Rectal smooth muscle tissue (tissue), 1 donor: ENCODE data around the gene DCLRE1B.

Source experiments
- H3K27ac ChIP-seq: one replicate; pipeline ENCODE4 v1.7.0; 2013; ENCODE audit warnings: low read depth, low read length, inconsistent platforms
- H3K27me3 ChIP-seq: one replicate; pipeline ENCODE4 v1.7.0; 2013; ENCODE audit warnings: low read length; ENCODE audit not compliant: control insufficient read depth, insufficient read depth
- H3K36me3 ChIP-seq: one replicate; pipeline ENCODE4 v1.7.0; 2013; ENCODE audit warnings: low read length; ENCODE audit not compliant: control insufficient read depth, insufficient read depth
- H3K4me1 ChIP-seq: one replicate; pipeline ENCODE4 v1.7.0; 2013; ENCODE audit warnings: low read length; ENCODE audit not compliant: control insufficient read depth, insufficient read depth
- H3K4me3 ChIP-seq: one replicate; pipeline ENCODE4 v1.7.0; 2013; ENCODE audit warnings: low read length
- H3K9ac ChIP-seq: one replicate; pipeline ENCODE4 v1.7.0; 2013; ENCODE audit warnings: low read length

DCLRE1B gene

DNA sequence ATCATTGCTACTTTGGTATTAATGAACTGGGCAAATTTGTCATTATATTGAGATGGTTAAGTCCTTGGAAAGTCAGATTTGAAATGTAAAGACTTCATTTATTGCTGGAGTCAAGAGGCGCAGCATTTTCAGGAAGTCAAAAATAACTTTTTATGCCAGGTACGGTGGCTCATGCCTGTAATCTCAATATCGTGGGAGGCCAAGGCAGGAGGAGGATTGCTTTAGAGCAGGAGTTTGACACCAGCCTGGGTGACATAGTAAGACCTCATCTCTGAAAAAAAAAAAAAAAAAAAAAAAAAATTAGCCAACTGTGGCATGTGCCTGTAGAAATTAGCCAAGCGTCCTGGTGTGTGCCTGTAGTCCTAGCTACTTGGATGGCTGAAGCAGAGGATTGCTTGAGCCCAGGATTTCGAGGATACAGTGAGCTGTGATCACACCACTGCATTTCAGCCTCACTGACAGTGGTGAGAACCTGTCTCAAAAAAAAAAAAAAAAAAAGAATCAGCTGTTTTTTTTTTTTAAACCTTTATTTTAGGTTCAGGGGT is 29.5 kb downstream of the DCLRE1B start:
- Histone ChIP-seq H3K36me3 (no peaks in the 10 kb centered on the region), H3K27ac (no peak overlapping the region), H3K4me1 (peaks cover 19% of the 10 kb centered on the region), H3K9ac (no peak overlapping the region), H3K4me3 (no peak overlapping the region), H3K27me3 (no peaks in the 10 kb centered on the region)

DNA sequence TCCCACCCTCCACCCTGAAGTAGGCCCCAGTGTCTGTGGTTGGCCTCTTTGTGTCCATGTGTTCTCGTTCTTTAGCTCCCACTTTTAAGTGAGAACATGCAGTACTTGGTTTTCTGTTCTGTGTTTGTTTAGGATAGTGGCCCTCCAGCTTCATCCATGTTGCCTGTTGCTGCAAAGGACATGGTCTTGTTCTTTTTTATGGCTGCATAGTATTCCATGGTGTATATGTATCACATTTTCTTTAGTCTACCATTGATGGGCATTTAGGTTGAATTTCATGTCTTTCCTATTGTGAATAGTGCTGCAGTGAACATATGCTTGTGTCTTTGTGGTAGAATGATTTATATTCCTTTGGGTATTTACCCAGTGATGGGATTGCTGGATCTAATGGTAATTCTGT is 30.1 kb downstream of the DCLRE1B start:
- Histone ChIP-seq H3K4me1 (peaks cover 19% of the 10 kb centered on the region), H3K36me3 (peaks cover under 1% of the 10 kb centered on the region), H3K9ac (no peak overlapping the region), H3K27ac (no peak overlapping the region), H3K4me3 (no peak overlapping the region), H3K27me3 (no peaks in the 10 kb centered on the region)

DNA sequence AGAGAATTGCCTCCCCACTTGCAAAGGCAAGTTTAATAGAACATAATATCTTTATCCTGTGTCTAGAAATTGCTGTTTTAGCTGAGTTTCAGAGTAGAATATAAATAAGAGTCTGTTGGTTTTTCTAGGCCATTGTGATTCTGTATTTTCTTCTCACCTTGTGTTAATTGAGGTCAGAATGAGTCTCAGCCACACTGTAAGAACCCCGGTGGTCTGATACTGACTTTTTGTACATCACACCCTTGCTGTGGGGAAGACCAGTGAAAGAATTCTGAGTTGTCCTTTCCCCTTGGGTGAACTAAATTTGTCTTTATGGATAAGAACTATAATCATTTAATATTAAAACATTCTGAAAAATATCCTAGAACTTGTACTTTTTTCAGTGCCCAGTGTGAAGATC is 30.8 kb downstream of the DCLRE1B start:
- Histone ChIP-seq H3K27ac (no peak overlapping the region), H3K27me3 (no peaks in the 10 kb centered on the region), H3K4me1 (peaks cover 15% of the 10 kb centered on the region), H3K4me3 (no peak overlapping the region), H3K9ac (no peak overlapping the region), H3K36me3 (peaks cover 8% of the 10 kb centered on the region)

DNA sequence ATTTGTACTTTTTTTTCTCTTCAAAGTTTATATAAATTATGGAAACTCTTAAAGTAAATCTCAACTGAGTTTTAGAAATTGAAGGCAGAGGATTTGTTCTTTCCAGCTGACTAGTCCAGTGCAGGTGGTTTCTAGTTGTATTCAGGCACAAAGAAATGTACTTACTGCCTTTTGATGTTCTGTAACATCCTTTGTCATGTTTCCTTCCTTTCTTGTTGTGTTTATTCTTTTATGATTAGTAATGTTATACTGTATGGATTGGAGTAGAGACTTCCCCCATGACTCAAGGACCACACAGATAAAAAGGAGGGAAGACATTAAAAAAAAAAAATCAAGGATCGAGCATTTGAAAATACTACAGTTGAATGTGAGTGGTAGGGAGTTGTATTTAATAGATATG is 32.0 kb downstream of the DCLRE1B start:
- no peak overlapping the region for H3K9ac ChIP-seq
- no peaks in the 10 kb centered on the region for H3K27me3 ChIP-seq
- H3K4me3 ChIP-seq, result no peak overlapping the region
- no peak overlapping the region for H3K27ac ChIP-seq
- peaks cover 6% of the 10 kb centered on the region for H3K4me1 ChIP-seq
- peaks cover 11% of the 10 kb centered on the region for H3K36me3 ChIP-seq

DNA sequence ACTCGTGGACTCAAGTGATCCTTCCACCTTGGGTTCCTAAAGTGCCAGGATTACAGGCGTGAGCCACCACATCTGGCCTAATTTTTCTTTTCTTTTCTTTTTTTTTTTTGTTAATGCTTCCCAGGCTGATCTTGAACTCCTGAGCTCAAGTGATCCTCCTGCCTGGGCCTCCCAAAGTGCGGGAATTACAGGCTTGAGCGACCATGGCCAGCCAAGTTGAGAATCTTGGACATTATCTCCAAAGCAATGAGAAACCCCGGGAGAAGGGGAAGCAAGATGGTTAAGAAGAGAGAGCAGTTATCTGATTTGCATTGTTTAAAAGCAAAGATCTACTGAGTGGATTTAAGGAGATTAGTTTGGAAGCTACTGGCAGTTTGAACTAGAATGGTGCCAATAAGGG is 33.1 kb downstream of the DCLRE1B start:
- Histone ChIP-seq H3K36me3 (peaks cover 11% of the 10 kb centered on the region), H3K4me3 (no peak overlapping the region), H3K4me1 (peaks cover 6% of the 10 kb centered on the region), H3K9ac (no peak overlapping the region), H3K27me3 (no peaks in the 10 kb centered on the region), H3K27ac (no peak overlapping the region)

DNA sequence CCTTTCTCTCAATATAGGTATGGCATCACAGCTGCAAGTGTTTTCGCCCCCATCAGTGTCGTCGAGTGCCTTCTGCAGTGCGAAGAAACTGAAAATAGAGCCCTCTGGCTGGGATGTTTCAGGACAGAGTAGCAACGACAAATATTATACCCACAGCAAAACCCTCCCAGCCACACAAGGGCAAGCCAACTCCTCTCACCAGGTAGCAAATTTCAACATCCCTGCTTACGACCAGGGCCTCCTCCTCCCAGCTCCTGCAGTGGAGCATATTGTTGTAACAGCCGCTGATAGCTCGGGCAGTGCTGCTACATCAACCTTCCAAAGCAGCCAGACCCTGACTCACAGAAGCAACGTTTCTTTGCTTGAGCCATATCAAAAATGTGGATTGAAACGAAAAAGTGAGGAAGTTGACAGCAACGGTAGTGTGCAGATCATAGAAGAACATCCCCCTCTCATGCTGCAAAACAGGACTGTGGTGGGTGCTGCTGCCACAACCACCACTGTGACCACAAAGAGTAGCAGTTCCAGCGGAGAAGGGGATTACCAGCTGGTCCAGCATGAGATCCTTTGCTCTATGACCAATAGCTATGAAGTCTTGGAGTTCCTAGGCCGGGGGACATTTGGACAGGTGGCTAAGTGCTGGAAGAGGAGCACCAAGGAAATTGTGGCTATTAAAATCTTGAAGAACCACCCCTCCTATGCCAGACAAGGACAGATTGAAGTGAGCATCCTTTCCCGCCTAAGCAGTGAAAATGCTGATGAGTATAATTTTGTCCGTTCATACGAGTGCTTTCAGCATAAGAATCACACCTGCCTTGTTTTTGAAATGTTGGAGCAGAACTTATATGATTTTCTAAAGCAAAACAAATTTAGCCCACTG is 35.5 kb downstream of the DCLRE1B start:
- Histone ChIP-seq H3K4me1 (no peaks in the 10 kb centered on the region), H3K9ac (no peak overlapping the region), H3K36me3 (peaks cover 11% of the 10 kb centered on the region), H3K27me3 (no peaks in the 10 kb centered on the region), H3K4me3 (peak overlapping the region; percentile 9), H3K27ac (no peak overlapping the region)

DNA sequence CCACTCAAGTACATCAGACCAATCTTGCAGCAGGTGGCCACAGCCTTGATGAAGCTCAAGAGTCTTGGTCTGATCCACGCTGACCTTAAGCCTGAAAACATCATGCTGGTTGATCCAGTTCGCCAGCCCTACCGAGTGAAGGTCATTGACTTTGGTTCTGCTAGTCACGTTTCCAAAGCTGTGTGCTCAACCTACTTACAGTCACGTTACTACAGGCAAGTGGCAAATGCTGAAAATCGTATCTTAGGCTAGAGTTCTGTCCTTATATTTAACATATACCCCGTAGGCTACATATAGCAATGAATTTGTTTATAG is 36.1 kb downstream of the DCLRE1B start:
- H3K4me1 ChIP-seq, result no peaks in the 10 kb centered on the region
- peaks cover 11% of the 10 kb centered on the region for H3K36me3 ChIP-seq
- no peaks in the 10 kb centered on the region for H3K27me3 ChIP-seq
- no peak overlapping the region for H3K9ac ChIP-seq
- H3K27ac ChIP-seq, result no peak overlapping the region
- H3K4me3 ChIP-seq, result no peak overlapping the region

DNA sequence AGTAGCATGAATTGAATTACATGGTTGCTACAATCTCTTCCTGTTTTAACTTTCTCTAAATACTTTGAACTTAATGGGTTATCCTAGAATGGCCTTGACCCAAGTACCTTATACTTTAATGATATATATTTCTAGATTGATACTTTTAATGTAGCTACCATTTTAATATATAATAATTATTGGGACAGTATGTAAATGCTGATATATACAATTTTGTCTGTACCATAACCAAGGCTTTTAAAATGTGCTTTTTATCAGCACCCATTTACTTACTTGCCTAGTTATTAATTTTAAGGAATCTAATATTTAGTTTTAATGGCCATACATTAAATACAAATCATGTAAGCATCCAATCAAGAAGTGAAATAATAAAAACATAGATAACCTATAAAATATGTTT is 37.4 kb downstream of the DCLRE1B start:
- H3K9ac ChIP-seq, result no peak overlapping the region
- H3K4me1 ChIP-seq, result peaks cover 7% of the 10 kb centered on the region
- no peaks in the 10 kb centered on the region for H3K27me3 ChIP-seq
- peaks cover 11% of the 10 kb centered on the region for H3K36me3 ChIP-seq
- H3K4me3 ChIP-seq, result no peak overlapping the region
- H3K27ac ChIP-seq, result no peak overlapping the region

DNA sequence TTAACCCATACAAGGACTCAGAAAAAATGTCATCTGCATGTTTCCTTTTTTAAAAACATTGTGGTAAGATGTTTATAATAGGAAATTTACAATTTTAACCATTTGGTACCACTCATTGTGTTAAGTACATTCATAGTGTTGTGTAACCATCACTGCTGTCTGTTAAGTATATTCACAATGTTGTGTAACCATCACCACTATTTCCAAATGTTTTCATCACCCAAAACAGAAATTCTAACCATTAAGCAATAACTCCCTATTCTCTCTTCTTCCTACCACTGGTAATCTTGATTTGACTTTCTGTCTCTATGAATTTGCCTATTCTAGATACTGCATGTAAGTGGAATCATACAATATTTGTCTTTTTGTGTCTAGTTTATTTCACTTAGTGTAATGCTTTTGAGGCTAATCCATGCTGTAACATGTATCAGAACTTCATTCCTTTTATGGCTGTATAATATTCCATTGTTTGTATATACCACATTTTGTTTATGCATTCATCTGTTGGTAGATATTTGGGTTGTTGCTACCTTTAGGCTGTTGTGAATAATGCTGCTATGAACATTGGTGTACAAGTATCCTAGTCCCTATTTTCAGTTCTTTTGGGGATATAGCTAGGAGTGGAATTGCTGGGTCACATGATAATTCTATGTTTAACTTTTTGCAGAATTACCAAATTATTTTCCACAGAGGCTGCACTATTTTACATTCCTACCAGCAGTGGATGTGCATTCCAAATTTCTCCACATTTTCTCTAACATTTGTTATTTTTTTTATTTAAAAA is 38.1 kb downstream of the DCLRE1B start:
- H3K4me3 ChIP-seq, result no peak overlapping the region
- H3K4me1 ChIP-seq, result peaks cover 10% of the 10 kb centered on the region
- peaks cover 11% of the 10 kb centered on the region for H3K36me3 ChIP-seq
- no peaks in the 10 kb centered on the region for H3K27me3 ChIP-seq
- H3K9ac ChIP-seq, result no peak overlapping the region
- no peak overlapping the region for H3K27ac ChIP-seq

DNA sequence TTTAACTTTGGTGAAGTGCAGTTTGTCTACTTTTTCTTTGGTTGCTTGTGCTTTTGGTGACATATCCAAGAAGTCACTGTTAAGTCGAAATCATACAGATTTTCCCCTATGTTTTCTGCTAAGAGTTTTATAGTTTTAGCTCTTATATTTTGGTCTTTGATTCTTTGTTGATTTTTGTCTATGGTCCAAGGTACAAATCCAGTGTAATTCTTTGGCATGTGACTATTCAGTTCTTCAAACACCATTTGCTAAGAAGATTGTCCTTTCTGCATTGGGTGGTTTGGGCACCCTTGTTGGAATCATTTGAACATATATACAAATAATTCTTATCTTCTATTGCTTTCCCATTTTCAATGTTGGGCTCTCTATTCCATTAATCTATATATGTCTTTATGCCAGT is 40.2 kb downstream of the DCLRE1B start:
- Histone ChIP-seq H3K4me3 (no peak overlapping the region), H3K9ac (no peak overlapping the region), H3K4me1 (peaks cover 10% of the 10 kb centered on the region), H3K27ac (no peak overlapping the region), H3K36me3 (peaks cover 9% of the 10 kb centered on the region), H3K27me3 (no peaks in the 10 kb centered on the region)

DNA sequence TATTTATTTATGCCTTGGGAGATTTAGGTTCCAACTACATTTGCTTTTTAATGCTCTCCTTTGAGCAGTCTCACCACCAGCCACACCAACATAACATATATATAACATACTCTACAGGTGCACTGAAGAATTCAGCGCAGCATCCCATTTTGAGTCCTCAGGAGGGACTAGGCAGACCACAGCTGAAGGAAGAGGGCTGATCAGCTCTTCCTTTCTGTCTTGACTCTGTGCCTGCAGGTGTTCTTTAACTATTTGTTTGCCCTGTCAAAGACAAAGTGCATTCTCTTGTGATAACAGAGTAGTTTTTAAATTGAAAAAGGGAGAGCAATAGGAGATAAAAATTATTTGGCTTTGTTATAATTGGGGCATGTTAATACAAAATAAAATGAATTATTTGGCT is 41.0 kb downstream of the DCLRE1B start:
- no peak overlapping the region for H3K4me3 ChIP-seq
- no peak overlapping the region for H3K27ac ChIP-seq
- no peaks in the 10 kb centered on the region for H3K27me3 ChIP-seq
- H3K4me1 ChIP-seq, result peaks cover 10% of the 10 kb centered on the region
- H3K9ac ChIP-seq, result no peak overlapping the region
- H3K36me3 ChIP-seq, result peaks cover 2% of the 10 kb centered on the region

DNA sequence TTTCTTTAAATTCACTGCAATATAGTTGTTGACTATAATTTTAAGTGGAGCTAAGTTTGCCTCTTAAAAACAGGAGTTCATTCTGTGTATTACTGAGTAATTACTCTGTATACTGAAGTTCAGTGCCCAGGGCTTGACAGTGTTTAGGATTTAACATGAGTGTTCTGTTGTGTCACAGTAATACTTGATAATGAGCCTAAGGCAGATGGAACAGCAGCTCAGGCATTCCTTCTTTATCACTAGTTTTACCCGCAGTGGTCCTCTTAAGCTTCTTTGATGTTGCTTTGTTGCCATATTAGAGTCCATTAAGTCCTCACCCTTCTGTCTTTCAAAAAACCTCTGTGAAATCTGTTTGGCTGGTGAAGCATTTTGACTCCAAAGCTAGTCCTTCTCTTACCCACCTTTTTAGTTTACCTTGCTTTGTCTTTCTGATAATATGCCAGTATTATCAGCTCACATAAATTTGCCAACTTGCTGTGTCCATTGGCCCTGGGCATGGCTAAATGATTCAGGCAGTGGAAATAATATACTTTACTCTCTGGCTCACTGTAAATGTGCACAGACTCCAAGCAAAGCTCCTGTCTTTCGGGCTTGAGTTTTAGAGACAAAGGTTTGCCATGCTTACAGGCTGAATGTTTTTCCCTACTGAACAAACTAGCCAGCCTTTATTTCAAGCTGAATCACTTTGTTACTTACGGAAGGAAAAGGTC is 41.7 kb downstream of the DCLRE1B start:
- Histone ChIP-seq H3K9ac (no peak overlapping the region), H3K4me3 (no peak overlapping the region), H3K4me1 (peaks cover 10% of the 10 kb centered on the region), H3K36me3 (no peaks in the 10 kb centered on the region), H3K27me3 (no peaks in the 10 kb centered on the region), H3K27ac (peak overlapping the region; percentile 7)
